H1 (cell line): ENCODE measurements around the gene MPPED2.

ENCODE experiments used
- BACH1 ChIP-seq: IDR thresholded peaks from 2 replicates; pipeline ENCODE4 v1.6.1; 2012; ENCODE audit warnings: low read length, improper control_type of control experiment
- CEBPB ChIP-seq: IDR thresholded peaks from 2 replicates; pipeline ENCODE4 v1.6.1; 2012; ENCODE audit warnings: low read depth, low read length
- CHD1 ChIP-seq: IDR thresholded peaks from 2 replicates; pipeline ENCODE4 v1.6.1; 2012; ENCODE audit warnings: low read depth, low read length, improper control_type of control experiment
- GABPA ChIP-seq: IDR thresholded peaks from 2 replicates; pipeline ENCODE4 v1.6.1; 2011; ENCODE audit warnings: mild to moderate bottlenecking, low read length, moderate library complexity, borderline replicate concordance; ENCODE audit not compliant: insufficient read depth
- PHF8 ChIP-seq: fragments of 200-600 bp; sonication (generic); conservative IDR thresholded peaks from 2 replicates; pipeline ENCODE4 v1.7.1; 2012; ENCODE audit warnings: low read depth, mild to moderate bottlenecking, inconsistent platforms, low read length, moderate library complexity
- POLR2A ChIP-seq, 2 experiments: IDR thresholded peaks; 1 replicate in 1 of 2; 2 replicates in 1 of 2; pipeline ENCODE4 v1.6.1; 2011; ENCODE audit warnings: low read depth in 2 of 2, low read length in 2 of 2, mild to moderate bottlenecking in 2 of 2; ENCODE audit errors: control extremely low read depth in 1 of 2
- POLR2AphosphoS5 ChIP-seq: IDR thresholded peaks from 2 replicates; pipeline ENCODE4 v1.6.1; 2011; ENCODE audit warnings: low read depth, low read length
- ZNF274 ChIP-seq: IDR thresholded peaks from 2 replicates; pipeline ENCODE4 v1.7.0; 2012; ENCODE audit warnings: low read length, borderline replicate concordance; ENCODE audit errors: extremely low read depth
- TF ChIP-seq, protein P1 (sequence below), 3 experiments: IDR thresholded peaks; 1 replicate in 2 of 3; 2 replicates in 1 of 3; pipeline versions ENCODE4 v1.5.1 to v1.6.1; 2011; ENCODE audit warnings: low read length in 3 of 3, mild to moderate bottlenecking in 3 of 3, inconsistent platforms in 2 of 3, low read depth in 1 of 3, moderate library complexity in 1 of 3; ENCODE audit not compliant: insufficient read depth in 1 of 3; ENCODE audit errors: control extremely low read depth in 1 of 3

DNA sequence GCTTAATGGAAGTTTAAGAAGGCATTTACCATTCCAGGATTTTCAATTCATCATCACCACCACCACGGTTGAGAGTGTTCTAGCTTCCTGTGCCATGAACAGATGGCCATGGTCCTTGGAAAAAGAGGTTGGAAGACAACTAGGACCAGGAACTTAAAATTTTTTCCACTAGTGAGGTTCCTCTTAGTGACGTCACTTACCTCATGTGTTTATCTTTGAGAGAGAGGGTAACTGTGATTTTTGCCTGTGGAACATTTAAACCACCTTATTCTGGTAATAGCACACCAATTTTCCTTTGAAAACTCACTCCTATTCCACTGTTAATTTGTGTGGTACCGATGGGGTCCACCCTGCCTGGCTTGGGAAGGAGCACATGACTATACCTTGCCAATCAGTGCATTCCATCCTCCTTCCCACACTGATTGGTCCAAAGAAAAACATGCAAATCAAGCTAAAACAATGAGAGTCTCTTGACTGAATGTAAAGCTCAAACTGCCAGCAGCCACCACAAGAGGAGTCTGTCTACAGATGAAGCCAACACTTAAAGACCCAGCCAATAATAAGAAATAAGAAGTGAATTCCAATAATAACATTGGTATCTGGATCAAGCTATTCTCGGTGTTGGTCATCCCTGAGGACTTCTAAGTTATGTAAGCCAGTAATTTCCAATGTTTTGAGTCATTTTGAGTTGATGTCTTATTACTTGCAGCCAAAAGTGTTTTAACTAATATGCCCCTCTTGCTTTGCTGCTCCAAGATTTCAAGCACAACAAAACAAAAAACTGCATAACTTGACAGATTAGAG lies 111.8 kb downstream of the MPPED2 start:
- TF ChIP-seq ZNF274: no peak
- TF ChIP-seq, protein P1, sequence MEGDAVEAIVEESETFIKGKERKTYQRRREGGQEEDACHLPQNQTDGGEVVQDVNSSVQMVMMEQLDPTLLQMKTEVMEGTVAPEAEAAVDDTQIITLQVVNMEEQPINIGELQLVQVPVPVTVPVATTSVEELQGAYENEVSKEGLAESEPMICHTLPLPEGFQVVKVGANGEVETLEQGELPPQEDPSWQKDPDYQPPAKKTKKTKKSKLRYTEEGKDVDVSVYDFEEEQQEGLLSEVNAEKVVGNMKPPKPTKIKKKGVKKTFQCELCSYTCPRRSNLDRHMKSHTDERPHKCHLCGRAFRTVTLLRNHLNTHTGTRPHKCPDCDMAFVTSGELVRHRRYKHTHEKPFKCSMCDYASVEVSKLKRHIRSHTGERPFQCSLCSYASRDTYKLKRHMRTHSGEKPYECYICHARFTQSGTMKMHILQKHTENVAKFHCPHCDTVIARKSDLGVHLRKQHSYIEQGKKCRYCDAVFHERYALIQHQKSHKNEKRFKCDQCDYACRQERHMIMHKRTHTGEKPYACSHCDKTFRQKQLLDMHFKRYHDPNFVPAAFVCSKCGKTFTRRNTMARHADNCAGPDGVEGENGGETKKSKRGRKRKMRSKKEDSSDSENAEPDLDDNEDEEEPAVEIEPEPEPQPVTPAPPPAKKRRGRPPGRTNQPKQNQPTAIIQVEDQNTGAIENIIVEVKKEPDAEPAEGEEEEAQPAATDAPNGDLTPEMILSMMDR (IDR thresholded peaks at IDR 0.05; ENCODE audit: control extremely low read depth in 1 of 3, insufficient read depth in 1 of 3, low read depth in 1 of 3, low read length in 3 of 3): no peak
- TF ChIP-seq POLR2A (IDR thresholded peaks at IDR 0.05; ENCODE audit: control extremely low read depth in 1 of 2, low read depth in 2 of 2, low read length in 2 of 2): no peak
- TF ChIP-seq POLR2AphosphoS5: no peak
- TF ChIP-seq GABPA: no peak
- no peak for TF ChIP-seq CHD1
- no peak for TF ChIP-seq BACH1
- no peak for TF ChIP-seq PHF8
- no peak for TF ChIP-seq CEBPB
